Gastroesophageal sphincter (tissue), 4 donors: ENCODE data around the gene UVRAG. TPM values are rescaled to one million over a fixed set of nuclear protein-coding genes. Genes with fewer than 3 reads are reported as not detected.
"Not testable (repeated sequence)": the region's sequence is repeated elsewhere in the genome, so short reads cannot be mapped to it uniquely, and the experiment has no call there.

Source experiments
- ATAC-seq: fragments of 150-250 bp; one replicate; pipeline ENCODE4 v1.9.1; 2016; ENCODE audit warnings: mild to moderate bottlenecking, moderate library complexity
- H3K27ac ChIP-seq, 4 donors: fragments of 200-600 bp; sonication (generic) in 3 of 4; 1 replicate in 3 of 4; 2 replicates in 1 of 4; pipeline ENCODE4 v1.5.1; 2016 to 2019
- H3K27me3 ChIP-seq: fragments of 200-600 bp; sonication (generic); one replicate; pipeline ENCODE4 v1.5.1; 2019
- H3K36me3 ChIP-seq, 2 donors: fragments of 200-600 bp; sonication (generic); one replicate each; pipeline ENCODE4 v1.5.1; 2019; ENCODE audit warnings: control low read depth in 1 of 2
- H3K4me1 ChIP-seq, 3 donors: fragments of 200-600 bp; sonication (generic); 1 replicate in 2 of 3; 2 replicates in 1 of 3; pipeline ENCODE4 v1.5.1; 2016 to 2019; ENCODE audit warnings: control low read depth in 2 of 3
- H3K4me3 ChIP-seq, 2 donors: fragments of 200-600 bp; sonication (generic); one replicate each; pipeline ENCODE4 v1.5.1; 2019; ENCODE audit warnings: mild to moderate bottlenecking in 1 of 2, moderate library complexity in 1 of 2
- H3K9me3 ChIP-seq, 3 donors: fragments of 200-600 bp; sonication (generic); one replicate each; pipeline ENCODE4 v1.5.1; 2017 to 2019; ENCODE audit warnings: control low read depth in 2 of 3
- EP300 ChIP-seq: sonication (generic); formaldehyde crosslinking; IDR thresholded peaks from one replicate; pipeline ENCODE4 v1.6.1; 2017; ENCODE audit warnings: antibody characterized with exemption, mild to moderate bottlenecking
- POLR2A ChIP-seq, 2 donors: fragments of 450-650 bp; IDR thresholded peaks; one replicate each; pipeline ENCODE4 v1.6.1; 2017; ENCODE audit warnings: antibody characterized with exemption in 2 of 2, mild to moderate bottlenecking in 2 of 2, moderate library complexity in 1 of 2
- POLR2AphosphoS5 ChIP-seq: sonication (generic); formaldehyde crosslinking; IDR thresholded peaks from one replicate; pipeline ENCODE4 v1.6.1; 2017; ENCODE audit warnings: antibody characterized with exemption
- WGBS, 2 donors: methylation state at CpG; one replicate each; pipeline ENCODE4 v1.1.5; 2018; ENCODE audit warnings: low coverage in 1 of 2; 5-methylcytosine and 5-hydroxymethylcytosine counted together
- total RNA-seq, 4 donors: library from RNA; depleted of rRNA; stranded (reverse); fragments of >200 nt; gene quantifications; one replicate each; pipeline ENCODE4 v1.1.0, GENCODE V29; 2016
- TF ChIP-seq, protein P1 (sequence below), 4 experiments: fragments of 200-600 bp in 2 of 4; fragments of 450-650 bp in 2 of 4; sonication (generic) in 1 of 4; IDR thresholded peaks; one replicate each; pipeline ENCODE4 v1.5.1; 2017 to 2019; ENCODE audit warnings: antibody characterized with exemption in 4 of 4, mild to moderate bottlenecking in 2 of 4, moderate library complexity in 2 of 4

UVRAG gene
- total RNA-seq, 4 donors from 2014 or later, result 28.1 to 50.1 (median 34.7) TPM

DNA sequence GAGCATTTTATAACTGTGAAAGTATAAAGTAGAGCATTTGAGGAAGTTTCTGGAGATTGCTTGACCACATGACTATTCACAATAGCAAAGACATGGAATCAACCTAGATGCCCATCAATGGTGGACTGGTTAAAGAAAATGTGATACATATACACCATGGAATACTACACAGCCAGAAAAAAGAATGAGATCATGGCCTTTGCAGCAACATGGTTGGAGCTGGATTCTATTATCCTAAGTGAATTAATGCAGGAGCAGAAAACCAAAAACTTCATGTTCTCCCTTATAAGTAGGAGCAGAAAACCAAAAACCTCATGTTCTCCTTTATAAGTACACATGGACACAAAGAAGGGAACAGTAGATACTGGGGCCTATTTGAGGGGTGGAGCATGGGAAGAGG is 30.3 kb downstream of the UVRAG start:
- ATAC-seq, result no peak
- TF ChIP-seq POLR2A (IDR thresholded peaks at IDR 0.05) (no peak), POLR2AphosphoS5 (no peak), EP300 (no peak)
- TF ChIP-seq, protein P1, sequence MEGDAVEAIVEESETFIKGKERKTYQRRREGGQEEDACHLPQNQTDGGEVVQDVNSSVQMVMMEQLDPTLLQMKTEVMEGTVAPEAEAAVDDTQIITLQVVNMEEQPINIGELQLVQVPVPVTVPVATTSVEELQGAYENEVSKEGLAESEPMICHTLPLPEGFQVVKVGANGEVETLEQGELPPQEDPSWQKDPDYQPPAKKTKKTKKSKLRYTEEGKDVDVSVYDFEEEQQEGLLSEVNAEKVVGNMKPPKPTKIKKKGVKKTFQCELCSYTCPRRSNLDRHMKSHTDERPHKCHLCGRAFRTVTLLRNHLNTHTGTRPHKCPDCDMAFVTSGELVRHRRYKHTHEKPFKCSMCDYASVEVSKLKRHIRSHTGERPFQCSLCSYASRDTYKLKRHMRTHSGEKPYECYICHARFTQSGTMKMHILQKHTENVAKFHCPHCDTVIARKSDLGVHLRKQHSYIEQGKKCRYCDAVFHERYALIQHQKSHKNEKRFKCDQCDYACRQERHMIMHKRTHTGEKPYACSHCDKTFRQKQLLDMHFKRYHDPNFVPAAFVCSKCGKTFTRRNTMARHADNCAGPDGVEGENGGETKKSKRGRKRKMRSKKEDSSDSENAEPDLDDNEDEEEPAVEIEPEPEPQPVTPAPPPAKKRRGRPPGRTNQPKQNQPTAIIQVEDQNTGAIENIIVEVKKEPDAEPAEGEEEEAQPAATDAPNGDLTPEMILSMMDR (IDR thresholded peaks at IDR 0.05), result no peak
- no peak overlapping the region for H3K27ac ChIP-seq

GRCh38 chr11:75849894-75850293 is 34.9 kb downstream of the UVRAG start:
- Histone ChIP-seq H3K4me1 (peaks cover 9 to 21% (median 13%) of the 10 kb centered on the region in 3 donors), H3K27ac (peak overlapping the region in 1 of 4 donors; percentile 28), H3K4me3 (no peak overlapping the region), H3K9me3 (no peaks in the 10 kb centered on the region), H3K27me3 (no peaks in the 10 kb centered on the region), H3K36me3 (peaks cover 0 to 15% of the 10 kb centered on the region in 2 donors)
- TF ChIP-seq, protein P1 (IDR thresholded peaks at IDR 0.05), result no peak
- TF ChIP-seq EP300 (no peak), POLR2A (IDR thresholded peaks at IDR 0.05) (no peak), POLR2AphosphoS5 (no peak)
- ATAC-seq, result no peak

More for the DNA sequence above, 30.3 kb downstream of the UVRAG start:
- Histone ChIP-seq H3K9me3 (no peaks in the 10 kb centered on the region), H3K36me3 (no peaks in the 10 kb centered on the region), H3K27me3 (no peaks in the 10 kb centered on the region), H3K4me1 (peaks cover 4 to 22% (median 4%) of the 10 kb centered on the region in 3 donors), H3K4me3 (no peak overlapping the region)

DNA sequence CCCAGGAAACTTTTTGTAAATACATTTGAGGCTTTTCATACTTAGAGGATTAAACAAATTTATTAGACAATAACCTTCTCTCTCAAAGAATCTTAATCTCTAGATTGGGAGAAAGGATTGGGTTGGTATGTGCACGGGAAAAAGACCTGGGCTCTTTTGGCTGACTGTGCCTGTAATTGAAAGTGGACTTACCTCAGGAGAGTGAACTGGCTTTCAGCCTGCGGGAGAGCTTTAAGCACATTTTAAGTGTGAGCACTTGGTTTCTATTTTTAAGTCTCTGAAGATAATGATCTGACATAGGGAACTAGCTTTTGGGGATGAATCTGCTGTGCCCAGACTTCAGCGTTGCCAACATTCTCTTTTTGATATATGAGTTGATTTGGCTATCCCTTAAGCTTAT is 35.8 kb downstream of the UVRAG start:
- no peak overlapping the region for H3K4me3 ChIP-seq
- 16 to 25% methylated on average over 3 of the region's 3 CpGs for WGBS, 2 donors
- ATAC-seq, result no peak
- H3K27ac ChIP-seq, result peak overlapping the region; percentile 38 to 54 (median 46)
- peaks cover 9 to 21% (median 13%) of the 10 kb centered on the region in 3 donors for H3K4me1 ChIP-seq
- H3K9me3 ChIP-seq, result no peaks in the 10 kb centered on the region
- no peaks in the 10 kb centered on the region for H3K27me3 ChIP-seq
- peaks cover 0 to 15% of the 10 kb centered on the region in 2 donors for H3K36me3 ChIP-seq
- TF ChIP-seq POLR2AphosphoS5 (no peak), POLR2A (IDR thresholded peaks at IDR 0.05) (no peak), EP300 (no peak)
- TF ChIP-seq, protein P1 (IDR thresholded peaks at IDR 0.05), result no peak

DNA sequence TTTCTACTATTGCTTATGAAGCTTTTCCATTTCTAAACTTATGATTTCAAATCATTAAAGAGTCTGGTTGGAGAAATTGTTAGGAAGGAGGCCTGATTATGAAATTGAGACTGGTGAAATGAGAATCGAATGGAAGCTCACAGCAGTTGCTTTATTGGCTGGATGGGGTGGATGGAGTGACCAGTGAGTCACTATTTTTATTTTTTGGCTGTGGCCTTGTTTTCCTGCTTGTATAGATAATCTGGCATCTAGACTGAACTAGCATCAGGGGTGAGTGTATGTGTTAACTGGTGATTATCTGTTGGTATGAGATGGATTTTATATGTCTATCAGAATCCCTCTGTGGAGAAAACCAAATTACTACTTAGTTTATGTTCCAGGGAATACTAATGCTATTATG is 36.2 kb downstream of the UVRAG start:
- Histone ChIP-seq H3K4me1 (peaks cover 9 to 21% (median 13%) of the 10 kb centered on the region in 3 donors), H3K4me3 (no peak overlapping the region), H3K27me3 (no peaks in the 10 kb centered on the region), H3K36me3 (peaks cover 0 to 15% of the 10 kb centered on the region in 2 donors), H3K9me3 (no peaks in the 10 kb centered on the region), H3K27ac (peak overlapping the region; percentile 38 to 54 (median 46))
- TF ChIP-seq POLR2A (IDR thresholded peaks at IDR 0.05), result no peak
- TF ChIP-seq, protein P1 (IDR thresholded peaks at IDR 0.05), result no peak
- TF ChIP-seq EP300, result no peak
- TF ChIP-seq POLR2AphosphoS5, result no peak
- 25 to 29% methylated on average over 1 of the region's 1 CpG for WGBS, 2 donors
- no peak for ATAC-seq

- WGBS, 2 donors, result 88 to 90% methylated on average over 5 of the region's 5 CpGs
- no peak for ATAC-seq
- TF ChIP-seq POLR2AphosphoS5 (no peak), EP300 (no peak), POLR2A (IDR thresholded peaks at IDR 0.05) (no peak)
- TF ChIP-seq, protein P1 (IDR thresholded peaks at IDR 0.05), result no peak
- Histone ChIP-seq H3K36me3 (peaks cover 0 to 15% of the 10 kb centered on the region in 2 donors), H3K4me3 (no peak overlapping the region), H3K9me3 (no peaks in the 10 kb centered on the region), H3K27me3 (no peaks in the 10 kb centered on the region), H3K27ac (no peak overlapping the region), H3K4me1 (peaks cover 9 to 21% (median 13%) of the 10 kb centered on the region in 3 donors)
Observed at GRCh38 chr11:75852406-75853017, 37.5 kb downstream of the UVRAG start.

GRCh38 chr11:75853563-75853962 is 38.6 kb downstream of the UVRAG start:
- ATAC-seq, H3K9me3 ChIP-seq, H3K27me3 ChIP-seq, H3K27ac ChIP-seq, H3K4me3 ChIP-seq: not testable (repeated sequence)
- Histone ChIP-seq H3K36me3 (peaks cover 0 to 15% of the 10 kb centered on the region in 2 donors), H3K4me1 (peaks cover 9 to 21% (median 16%) of the 10 kb centered on the region in 3 donors)
- 97 to 100% methylated on average over 1 to 3 of the region's 4 CpGs for WGBS, 2 donors
